WTC11 (cell line): ENCODE results near the gene ST6GALNAC3. TPM values are rescaled to one million over a fixed set of nuclear protein-coding genes. Genes with fewer than 3 reads are reported as not detected.

Experiments used
- ATAC-seq: fragments of 200-7000 bp; cut with Tn5 transposase; 2 replicates; pipeline ENCODE4 v1.10.0; 2021; ENCODE audit warnings: mild to moderate bottlenecking, moderate library complexity
- CTCF ChIA-PET: fragments of 300-600 bp; sonication (Branson Sonifier 250); formaldehyde crosslinking; loops from one replicate; lab custom pipeline; 2021; ENCODE audit warnings: antibody characterized with exemption; lab: Charles Lee
- POLR2A ChIA-PET: fragments of 350-600 bp; sonication (Branson Sonifier 250); formaldehyde crosslinking; loops from one replicate; lab custom pipeline; 2021; ENCODE audit warnings: antibody characterized with exemption; lab: Charles Lee
- DNase-seq: peaks from one replicate; pipeline ENCODE4 v3.0.0; 2021; ENCODE audit warnings: low spot score
- H3K27ac Mint-ChIP-seq: 2 replicates; pipeline ENCODE4 v1.8.0; 2021; ENCODE audit warnings: mixed read lengths
- H3K27me3 Mint-ChIP-seq: 2 replicates; pipeline ENCODE4 v1.8.0; 2021; ENCODE audit warnings: low read depth, mild to moderate bottlenecking, moderate library complexity, mixed read lengths
- H3K36me3 Mint-ChIP-seq: 2 replicates; pipeline ENCODE4 v1.8.0; 2021; ENCODE audit warnings: mixed read lengths
- H3K4me1 Mint-ChIP-seq: 2 replicates; pipeline ENCODE4 v1.8.0; 2022; ENCODE audit warnings: mixed read lengths
- H3K4me3 Mint-ChIP-seq: 2 replicates; pipeline ENCODE4 v1.8.0; 2021; ENCODE audit warnings: mild to moderate bottlenecking, moderate library complexity, mixed read lengths
- H3K9me3 Mint-ChIP-seq: 2 replicates; pipeline ENCODE4 v1.8.0; 2021; ENCODE audit warnings: mixed read lengths
- ATF6 ChIP-seq: sonication (generic); formaldehyde crosslinking; IDR thresholded peaks from 2 replicates; pipeline ENCODE4 v1.8.1; 2023; ENCODE audit warnings: mild to moderate bottlenecking, missing genetic modification reagents
- GTF2I ChIP-seq: fragments of 250-450 bp; sonication (Bioruptor Pico); conservative IDR thresholded peaks from 2 replicates; pipeline ENCODE4 v1.4.0; 2021; ENCODE audit warnings: mild to moderate bottlenecking
- NFYB ChIP-seq: sonication (generic); formaldehyde crosslinking; conservative IDR thresholded peaks from 2 replicates; pipeline ENCODE4 v1.8.0; 2022; ENCODE audit warnings: low read depth, missing genetic modification reagents
- NR1H2 ChIP-seq: sonication (generic); formaldehyde crosslinking; IDR thresholded peaks from 2 replicates; pipeline ENCODE4 v1.9.0; 2021; ENCODE audit warnings: mild to moderate bottlenecking, moderate library complexity, missing genetic modification reagents
- NR3C1 ChIP-seq: sonication (generic); formaldehyde crosslinking; conservative IDR thresholded peaks from 2 replicates; pipeline ENCODE4 v1.8.1; 2023; ENCODE audit warnings: low read depth, mild to moderate bottlenecking, missing genetic modification reagents
- PRDM15 ChIP-seq: sonication (generic); formaldehyde crosslinking; IDR thresholded peaks from 2 replicates; pipeline ENCODE4 v1.8.0; 2022; ENCODE audit warnings: missing genetic modification reagents
- RELA ChIP-seq: sonication (generic); formaldehyde crosslinking; IDR thresholded peaks from 2 replicates; pipeline ENCODE4 v1.8.1; 2022; ENCODE audit warnings: missing genetic modification reagents, mild to moderate bottlenecking, borderline replicate concordance
- SMAD3 ChIP-seq: sonication (generic); formaldehyde crosslinking; IDR thresholded peaks from 2 replicates; pipeline ENCODE4 v1.8.0; 2022; ENCODE audit warnings: missing genetic modification reagents, mild to moderate bottlenecking, borderline replicate concordance
- STAT6 ChIP-seq: sonication (generic); formaldehyde crosslinking; conservative IDR thresholded peaks from 2 replicates; pipeline ENCODE4 v1.8.1; 2023; ENCODE audit warnings: mild to moderate bottlenecking, low read depth, missing genetic modification reagents, moderate library complexity
- TCF7 ChIP-seq: sonication (generic); formaldehyde crosslinking; IDR thresholded peaks from 2 replicates; pipeline ENCODE4 v1.8.0; 2022; ENCODE audit warnings: mild to moderate bottlenecking, low read depth, missing genetic modification reagents, moderate library complexity
- TEAD4 ChIP-seq: sonication (generic); formaldehyde crosslinking; IDR thresholded peaks from 2 replicates; pipeline ENCODE4 v1.8.0; 2022; ENCODE audit warnings: mild to moderate bottlenecking, missing genetic modification reagents
- TP53 ChIP-seq: sonication (generic); formaldehyde crosslinking; IDR thresholded peaks from 2 replicates; pipeline ENCODE4 v1.8.1; 2023; ENCODE audit warnings: mild to moderate bottlenecking, missing genetic modification reagents
- ZNF423 ChIP-seq: fragments of 250-450 bp; sonication (Bioruptor Pico); IDR thresholded peaks from 2 replicates; pipeline ENCODE4 v2.1.2; 2022; ENCODE audit warnings: mild to moderate bottlenecking, moderate library complexity
- ZNF425 ChIP-seq: fragments of 250-450 bp; sonication (Bioruptor Pico); conservative IDR thresholded peaks from 2 replicates; pipeline ENCODE4 v1.9.0; 2021; ENCODE audit warnings: mild to moderate bottlenecking
- total RNA-seq: library from RNA; stranded (reverse); gene quantifications from 3 replicates; pipeline ENCODE4 v1.2.3, GENCODE V29; 2021
- TF ChIP-seq, protein P1 (sequence below): fragments of 250-450 bp; sonication (Bioruptor Pico); IDR thresholded peaks from 2 replicates; pipeline ENCODE4 v1.9.0; 2021; ENCODE audit warnings: mild to moderate bottlenecking, borderline replicate concordance

ST6GALNAC3 gene
- total RNA-seq, 1 experiment from 2014 or later: 11.9 TPM

GRCh38 chr1:76210160-76210559 lies 135.6 kb downstream of the ST6GALNAC3 start (continued):
- no peak for TF ChIP-seq PRDM15 (CRISPR knock-in tag)
- TF ChIP-seq, protein P1, sequence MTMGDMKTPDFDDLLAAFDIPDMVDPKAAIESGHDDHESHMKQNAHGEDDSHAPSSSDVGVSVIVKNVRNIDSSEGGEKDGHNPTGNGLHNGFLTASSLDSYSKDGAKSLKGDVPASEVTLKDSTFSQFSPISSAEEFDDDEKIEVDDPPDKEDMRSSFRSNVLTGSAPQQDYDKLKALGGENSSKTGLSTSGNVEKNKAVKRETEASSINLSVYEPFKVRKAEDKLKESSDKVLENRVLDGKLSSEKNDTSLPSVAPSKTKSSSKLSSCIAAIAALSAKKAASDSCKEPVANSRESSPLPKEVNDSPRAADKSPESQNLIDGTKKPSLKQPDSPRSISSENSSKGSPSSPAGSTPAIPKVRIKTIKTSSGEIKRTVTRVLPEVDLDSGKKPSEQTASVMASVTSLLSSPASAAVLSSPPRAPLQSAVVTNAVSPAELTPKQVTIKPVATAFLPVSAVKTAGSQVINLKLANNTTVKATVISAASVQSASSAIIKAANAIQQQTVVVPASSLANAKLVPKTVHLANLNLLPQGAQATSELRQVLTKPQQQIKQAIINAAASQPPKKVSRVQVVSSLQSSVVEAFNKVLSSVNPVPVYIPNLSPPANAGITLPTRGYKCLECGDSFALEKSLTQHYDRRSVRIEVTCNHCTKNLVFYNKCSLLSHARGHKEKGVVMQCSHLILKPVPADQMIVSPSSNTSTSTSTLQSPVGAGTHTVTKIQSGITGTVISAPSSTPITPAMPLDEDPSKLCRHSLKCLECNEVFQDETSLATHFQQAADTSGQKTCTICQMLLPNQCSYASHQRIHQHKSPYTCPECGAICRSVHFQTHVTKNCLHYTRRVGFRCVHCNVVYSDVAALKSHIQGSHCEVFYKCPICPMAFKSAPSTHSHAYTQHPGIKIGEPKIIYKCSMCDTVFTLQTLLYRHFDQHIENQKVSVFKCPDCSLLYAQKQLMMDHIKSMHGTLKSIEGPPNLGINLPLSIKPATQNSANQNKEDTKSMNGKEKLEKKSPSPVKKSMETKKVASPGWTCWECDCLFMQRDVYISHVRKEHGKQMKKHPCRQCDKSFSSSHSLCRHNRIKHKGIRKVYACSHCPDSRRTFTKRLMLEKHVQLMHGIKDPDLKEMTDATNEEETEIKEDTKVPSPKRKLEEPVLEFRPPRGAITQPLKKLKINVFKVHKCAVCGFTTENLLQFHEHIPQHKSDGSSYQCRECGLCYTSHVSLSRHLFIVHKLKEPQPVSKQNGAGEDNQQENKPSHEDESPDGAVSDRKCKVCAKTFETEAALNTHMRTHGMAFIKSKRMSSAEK (CRISPR knock-in tag): no peak

DNA sequence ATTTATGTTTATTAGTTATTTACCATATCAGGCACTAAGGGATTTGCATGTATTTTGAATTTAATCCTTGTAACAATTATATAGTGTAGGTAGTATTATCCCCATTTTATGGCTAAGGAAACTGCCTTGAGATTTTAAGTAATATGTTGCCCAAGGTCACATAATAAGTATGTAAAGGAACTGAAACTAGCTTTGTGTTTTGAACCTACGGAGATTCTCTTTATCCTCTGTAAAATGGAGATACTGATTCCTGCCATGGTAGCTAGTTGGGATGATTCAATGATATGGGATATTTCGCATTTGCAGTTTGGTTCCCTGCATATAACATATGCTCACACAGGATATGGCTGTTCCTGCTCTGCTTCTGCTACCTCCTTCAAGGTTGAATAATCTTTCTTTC lies 144.3 kb downstream of the ST6GALNAC3 start:
- H3K27me3 Mint-ChIP-seq: no peaks in the 10 kb centered on the region
- TF ChIP-seq ATF6 (CRISPR knock-in tag) (no peak), PRDM15 (CRISPR knock-in tag) (no peak), STAT6 (CRISPR knock-in tag) (no peak), SMAD3 (no peak), NR1H2 (no peak), GTF2I (CRISPR knock-in tag) (no peak), TEAD4 (CRISPR knock-in tag) (no peak), NFYB (CRISPR knock-in tag) (no peak), TP53 (CRISPR knock-in tag) (no peak), NR3C1 (no peak), ZNF425 (no peak), ZNF423 (CRISPR knock-in tag) (no peak), TCF7 (CRISPR knock-in tag) (no peak), RELA (no peak)
- no peak overlapping the region for H3K27ac Mint-ChIP-seq
- ATAC-seq (no peak), DNase-seq (no peak)
- H3K36me3 Mint-ChIP-seq: no peaks in the 10 kb centered on the region
- H3K9me3 Mint-ChIP-seq: peaks cover 7% of the 10 kb centered on the region; the same call in 1 of the 2 replicates
- H3K4me3 Mint-ChIP-seq: no peak overlapping the region
- ChIA-PET CTCF (interaction anchor here (2.1 kb wide), 1 partner anchor 65 kb away, joined by 5 read pairs; no protein-coding TSS in a partner anchor), POLR2A (no interaction called here)
- H3K4me1 Mint-ChIP-seq: peaks cover 6% of the 10 kb centered on the region
